Measurements from ENCODE around the gene DSCAML1. TPM values are rescaled to one million over a fixed set of nuclear protein-coding genes. Genes with fewer than 3 reads are reported as not detected.

Gene DSCAML1
- total and polyA plus RNA-seq, 2 of the 8 experiments (the other 6 are each of a cell fraction or from before 2014, with no cell fraction given), result 0.19 to 0.24 TPM

DNA sequence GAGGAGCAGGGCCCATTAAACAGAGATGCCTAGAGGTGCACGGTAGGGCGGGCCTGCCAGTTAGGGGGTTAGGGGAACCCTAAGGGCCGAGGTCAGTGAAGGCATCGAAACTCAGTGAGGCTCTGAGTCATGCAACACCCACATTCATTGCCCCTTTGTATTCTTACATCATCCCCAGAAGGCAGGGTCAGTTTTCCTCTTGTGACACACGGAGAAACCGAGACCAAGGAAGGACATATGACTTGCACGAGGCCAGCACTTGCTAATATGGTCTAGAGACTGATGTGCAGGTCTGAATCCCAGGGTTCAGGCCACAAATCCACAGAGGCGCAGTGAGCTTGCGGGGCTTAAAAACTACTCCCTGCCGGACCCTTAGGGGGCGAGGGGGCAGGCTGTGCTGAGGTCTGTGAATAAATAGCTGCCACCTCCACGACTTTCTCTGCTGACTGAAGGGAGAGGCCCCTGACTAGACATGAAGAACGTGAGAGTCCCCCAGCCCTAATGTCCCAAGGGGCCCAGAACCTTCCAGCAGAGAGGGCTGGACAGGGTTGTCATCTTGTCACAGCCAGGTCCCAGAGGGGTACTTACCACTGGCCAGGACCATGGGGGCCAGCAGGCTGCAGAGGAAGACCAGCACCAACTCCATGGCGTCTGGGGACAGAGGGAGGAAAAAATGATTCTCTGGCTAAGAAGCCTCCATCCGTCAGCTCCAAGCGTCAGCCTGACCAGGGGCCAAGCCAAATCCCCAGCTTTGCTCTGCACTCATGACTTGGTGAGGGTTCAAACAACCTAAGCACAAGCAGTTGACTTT, 45.3 kb upstream of the DSCAML1 start:
- Histone ChIP-seq H3K27ac (ENCODE audit: low read depth, low read length) (no peak overlapping the region), H4K91ac (replicated peaks; ENCODE audit: insufficient read length, low read length) (no peak overlapping the region), H2BK15ac (ENCODE audit: low read length) (no peak overlapping the region), H2BK120ac (replicated peaks; ENCODE audit: low read depth, low read length) (no peak overlapping the region), H2BK20ac (ENCODE audit: low read length) (no peak overlapping the region), H3K4me1 (replicated peaks in 1 of 4; ENCODE audit: control insufficient read depth in 3 of 4, insufficient read depth in 4 of 4, low read length in 3 of 4) (peaks cover 0 to 6% (median 0%) of the 10 kb centered on the region in 4 experiments; a peak in 2 of 7 replicates), H4K8ac (ENCODE audit: extremely low read depth, insufficient read depth, low read length) (0 out of 2 replicates have a peak overlapping the region, but pooled peaks have one; percentile 28), H3K36me3 (ENCODE audit: control insufficient read depth in 2 of 4, insufficient read depth in 4 of 4, low read length in 3 of 4) (no peaks in the 10 kb centered on the region; a peak in 1 of 8 replicates), H4K20me1 (replicated peaks in 1 of 2; ENCODE audit: control insufficient read depth in 1 of 2, insufficient read depth in 2 of 2, low read length in 2 of 2) (peaks cover 0 to 2% of the 10 kb centered on the region in 2 experiments), H3K56ac (replicated peaks; ENCODE audit: insufficient read length, low read depth, low read length) (no peak overlapping the region), H3K79me1 (ENCODE audit: low read depth, low read length) (no peaks in the 10 kb centered on the region), H2AK5ac (ENCODE audit: low read depth, low read length) (no peak overlapping the region), H3K4me3 (ENCODE audit: extremely low read depth in 1 of 4, insufficient read depth in 2 of 4, low read depth in 3 of 4, low read length in 4 of 4) (no peak overlapping the region), H3K4ac (replicated peaks; ENCODE audit: insufficient read length, low read depth, low read length) (no peak overlapping the region), H3K4me2 (ENCODE audit: insufficient read depth in 1 of 2, low read depth in 2 of 2, low read length in 2 of 2) (no peak overlapping the region), H3K27me3 (replicated peaks in 1 of 4; ENCODE audit: control insufficient read depth in 3 of 4, extremely low read depth in 1 of 4, insufficient read depth in 3 of 4, low read length in 3 of 4) (no peaks in the 10 kb centered on the region), H2AFZ (ENCODE audit: low read length) (no peak overlapping the region), H2BK12ac (ENCODE audit: low read depth, low read length) (no peak overlapping the region), H3K23me2 (ENCODE audit: low read depth, low read length) (no peaks in the 10 kb centered on the region; the same call in 1 of the 2 replicates), H3K9me3 (ENCODE audit: insufficient read depth in 2 of 2, low read depth in 1 of 2, low read length in 1 of 2) (no peaks in the 10 kb centered on the region), H2BK5ac (ENCODE audit: low read depth, low read length) (no peak overlapping the region), H3K14ac (ENCODE audit: insufficient read length) (no peak overlapping the region), H3K79me2 (ENCODE audit: control insufficient read depth in 1 of 2, insufficient read depth in 2 of 2, low read length in 2 of 2) (no peaks in the 10 kb centered on the region), H3K18ac (ENCODE audit: extremely low read depth, low read length) (no peak overlapping the region), H3K23ac (ENCODE audit: insufficient read length) (no peak overlapping the region), H3K9ac (replicated peaks in 1 of 4; ENCODE audit: extremely low read depth in 1 of 4, low read depth in 3 of 4, low read length in 3 of 4) (no peak overlapping the region), H4K5ac (ENCODE audit: insufficient read length, low read depth, low read length) (no peak overlapping the region)
- 83% methylated on average over 16 of the region's 16 CpGs; no CpG with 5 or more reads in 1 of the 2 experiments for WGBS, 2 experiments (ENCODE audit: extremely low coverage in 1 of 2, insufficient coverage in 1 of 2, insufficient read length in 1 of 2, insufficient replicate concordance in 2 of 2, low coverage in 1 of 2, low lambda C conversion rate in 2 of 2, missing lambda C conversion rate in 1 of 2)
- FAIRE-seq (no peak), DNase-seq (ENCODE audit: low read depth in 1 of 2, low spot score in 2 of 2) (peak in 1 of 2 experiments; percentile 39)
- ChIA-PET POLR2A (ENCODE audit: partially characterized antibody) (interaction anchor here (0.7 kb wide), 1 partner anchor 209 kb away, joined by 3 read pairs; no protein-coding TSS in a partner anchor), CTCF (ENCODE audit: partially characterized antibody) (interaction anchor here (0.6 to 5.8 kb wide), 35 partner anchors 10 to 419 kb away, joined by 3 to 142 read pairs (median 5); partner anchors contain the start of gene FXYD2)
- TF ChIP-seq SUZ12 (IDR thresholded peaks at IDR 0.05; ENCODE audit: low read length), result no peak
- no peak for TF ChIP-seq TAF7 (optimal IDR thresholded peaks at IDR 0.05; ENCODE audit: borderline replicate concordance, low read depth, low read length)
- TF ChIP-seq CHD1 (IDR thresholded peaks at IDR 0.05; ENCODE audit: low read depth, low read length), result no peak
- TF ChIP-seq CTBP2 (IDR thresholded peaks at IDR 0.05; ENCODE audit: borderline replicate concordance, insufficient read depth, insufficient read length, low read length), result no peak
- TF ChIP-seq RXRA (IDR thresholded peaks at IDR 0.05; ENCODE audit: insufficient read depth, low read depth, low read length), result no peak
- no peak for TF ChIP-seq ATF3 (IDR thresholded peaks at IDR 0.05; ENCODE audit: insufficient read depth, low read depth, low read length)
- TF ChIP-seq CBX5 (IDR thresholded peaks at IDR 0.05; ENCODE audit: low read depth, low read length), result no peak
- no peak for TF ChIP-seq SIN3A (conservative IDR thresholded peaks at IDR 0.05 in 1 of 2, IDR thresholded peaks at IDR 0.05 in 1 of 2; ENCODE audit: low read depth in 1 of 2, low read length in 2 of 2)
- no peak for TF ChIP-seq HDAC6 (IDR thresholded peaks at IDR 0.05; ENCODE audit: low read depth, low read length)
- no peak for TF ChIP-seq MAX (IDR thresholded peaks at IDR 0.05)

All from H1 (cell line).